Breast epithelium (tissue), 3 donors: Measurements from ENCODE around the gene TRPM3.

Experiments used
- CTCF ChIP-seq, 3 donors: fragments of 450-650 bp; IDR thresholded peaks; one replicate each; pipeline ENCODE4 v1.5.1; 2016 to 2017; ENCODE audit warnings: antibody characterized with exemption in 3 of 3, mild to moderate bottlenecking in 3 of 3, moderate library complexity in 3 of 3
- POLR2A ChIP-seq: fragments of 450-650 bp; IDR thresholded peaks from one replicate; pipeline ENCODE4 v1.6.1; 2016; ENCODE audit warnings: antibody characterized with exemption, mild to moderate bottlenecking, moderate library complexity
- POLR2AphosphoS5 ChIP-seq, 3 donors: sonication (generic); formaldehyde crosslinking; IDR thresholded peaks; one replicate each; pipeline ENCODE4 v1.6.1; 2017; ENCODE audit warnings: antibody characterized with exemption in 3 of 3

DNA sequence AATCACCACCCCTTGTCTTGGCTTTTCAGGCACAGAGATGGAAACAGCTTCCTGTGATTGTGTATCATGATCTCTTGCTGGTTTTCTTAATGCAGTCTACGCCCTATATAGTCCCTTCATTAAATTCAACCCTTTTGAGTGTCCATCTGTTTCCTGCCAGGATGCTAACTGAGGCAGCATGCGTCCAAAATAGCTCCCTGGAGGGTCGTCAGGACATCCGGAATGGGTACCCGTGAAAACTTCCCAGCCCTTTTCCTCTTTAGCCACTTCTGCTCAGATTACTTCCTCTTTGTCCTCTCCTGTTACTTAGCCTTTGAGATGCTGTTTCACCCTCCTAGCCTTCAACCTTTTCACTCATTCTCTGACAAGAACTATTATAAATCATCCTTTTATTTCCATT lies 627.2 kb downstream of the TRPM3 start:
- no peak for TF ChIP-seq CTCF (IDR thresholded peaks at IDR 0.05)
- no peak for TF ChIP-seq POLR2A
- no peak for TF ChIP-seq POLR2AphosphoS5 (IDR thresholded peaks at IDR 0.05)
